ENCODE results near the gene CLEC7A. TPM values are rescaled to one million over a fixed set of nuclear protein-coding genes. Genes with fewer than 3 reads are reported as not detected.

Gene CLEC7A
- polyA plus RNA-seq, 3 donors from 2014 or later, result 1.4 to 2.0 TPM; not detected in 1

DNA sequence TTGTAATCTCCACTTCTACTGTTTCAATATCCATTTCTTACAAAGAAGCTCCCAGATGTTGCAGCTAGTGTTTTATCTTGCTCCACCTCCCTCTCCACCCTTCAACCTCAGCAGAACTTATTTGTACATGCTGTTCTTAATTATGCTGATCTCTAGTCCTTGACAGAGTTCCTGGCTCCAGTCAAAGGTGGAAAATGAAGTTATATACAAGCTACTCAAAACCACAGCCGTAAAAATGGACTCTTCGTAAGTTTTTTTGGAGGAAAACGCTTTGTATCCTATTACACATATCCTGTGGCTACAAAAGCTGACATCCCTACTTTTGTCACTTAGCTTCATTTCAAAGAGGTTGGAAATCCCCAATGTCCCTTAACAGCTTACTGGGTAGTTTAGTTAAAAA lies 32.5 kb downstream of the CLEC7A start:
- DNase-seq, result no peak
- H3K36me3 Mint-ChIP-seq, result no peaks in the 10 kb centered on the region
- no peak overlapping the region for H3K27ac Mint-ChIP-seq
- H3K9me3 Mint-ChIP-seq, result no peaks in the 10 kb centered on the region
- H3K4me1 Mint-ChIP-seq, result peaks cover 5 to 8% of the 10 kb centered on the region in 2 donors
- no peak overlapping the region for H3K4me3 Mint-ChIP-seq
- H3K27me3 Mint-ChIP-seq (ENCODE audit: low read depth in 3 of 3), result peaks cover 0 to 3% (median 3%) of the 10 kb centered on the region in 3 donors

DNA sequence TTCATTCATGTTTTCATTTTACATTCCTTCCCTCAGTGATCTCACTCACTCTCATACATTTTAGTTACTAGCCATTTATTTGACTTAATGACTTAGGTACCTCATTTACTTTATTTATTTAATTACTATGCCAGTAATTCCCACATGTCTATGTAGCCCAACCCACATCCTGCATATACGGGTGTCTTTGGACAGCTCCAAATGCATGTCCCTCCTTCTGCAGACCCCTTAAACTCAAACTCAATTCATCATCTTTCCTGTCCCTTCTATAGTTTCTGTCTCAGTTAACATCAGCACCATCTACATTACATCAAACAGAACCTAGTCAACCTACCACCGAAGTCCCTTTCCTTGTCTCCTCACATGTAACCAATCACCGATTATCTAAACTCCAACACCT lies 34.0 kb downstream of the CLEC7A start:
- H3K27me3 Mint-ChIP-seq (ENCODE audit: low read depth in 3 of 3), result peaks cover 0 to 3% (median 1%) of the 10 kb centered on the region in 3 donors
- H3K27ac Mint-ChIP-seq, result no peak overlapping the region
- H3K36me3 Mint-ChIP-seq, result no peaks in the 10 kb centered on the region
- no peak overlapping the region for H3K4me3 Mint-ChIP-seq
- H3K9me3 Mint-ChIP-seq, result no peaks in the 10 kb centered on the region
- H3K4me1 Mint-ChIP-seq, result no peaks in the 10 kb centered on the region
- DNase-seq, result no peak

DNA sequence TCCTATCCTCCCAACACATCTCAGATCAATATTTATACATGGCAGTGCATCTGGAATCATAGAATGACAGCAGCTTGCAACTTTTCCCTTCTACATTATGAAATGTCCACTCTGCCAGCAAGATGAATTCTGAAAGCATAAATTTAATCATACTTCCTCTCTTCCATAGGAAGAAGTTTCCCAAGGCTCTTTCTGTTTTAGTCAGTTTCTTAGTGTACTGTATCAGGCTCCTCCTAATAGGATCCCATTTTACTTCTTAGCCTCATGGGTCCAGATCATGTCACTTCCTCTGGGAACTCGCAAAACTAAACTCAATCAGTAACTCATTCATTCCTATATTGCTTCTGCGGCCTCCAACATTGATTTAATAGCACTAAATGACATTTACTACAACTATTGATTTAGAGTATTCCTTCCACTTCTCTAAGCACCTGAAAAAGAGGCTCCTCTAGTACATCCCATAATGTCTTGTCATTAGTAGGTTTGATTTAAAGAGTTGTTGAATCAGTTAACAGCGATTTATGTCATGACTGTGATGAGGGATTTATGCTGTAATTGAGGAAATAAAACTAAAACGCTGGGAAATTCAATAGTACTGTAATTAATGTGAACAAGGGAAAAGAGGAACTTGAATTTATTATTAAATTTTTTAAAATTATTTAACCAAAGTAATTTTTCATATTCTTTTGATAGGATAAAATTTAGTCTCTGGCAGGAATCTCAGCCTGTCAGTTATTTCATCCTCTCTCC lies 35.2 kb downstream of the CLEC7A start:
- no peak for DNase-seq
- Mint-ChIP-seq H3K9me3 (no peaks in the 10 kb centered on the region), H3K4me1 (no peaks in the 10 kb centered on the region), H3K27me3 (ENCODE audit: low read depth in 3 of 3) (peaks cover 0 to 3% (median 1%) of the 10 kb centered on the region in 3 donors), H3K4me3 (no peak overlapping the region), H3K36me3 (no peaks in the 10 kb centered on the region), H3K27ac (no peak overlapping the region)

DNA sequence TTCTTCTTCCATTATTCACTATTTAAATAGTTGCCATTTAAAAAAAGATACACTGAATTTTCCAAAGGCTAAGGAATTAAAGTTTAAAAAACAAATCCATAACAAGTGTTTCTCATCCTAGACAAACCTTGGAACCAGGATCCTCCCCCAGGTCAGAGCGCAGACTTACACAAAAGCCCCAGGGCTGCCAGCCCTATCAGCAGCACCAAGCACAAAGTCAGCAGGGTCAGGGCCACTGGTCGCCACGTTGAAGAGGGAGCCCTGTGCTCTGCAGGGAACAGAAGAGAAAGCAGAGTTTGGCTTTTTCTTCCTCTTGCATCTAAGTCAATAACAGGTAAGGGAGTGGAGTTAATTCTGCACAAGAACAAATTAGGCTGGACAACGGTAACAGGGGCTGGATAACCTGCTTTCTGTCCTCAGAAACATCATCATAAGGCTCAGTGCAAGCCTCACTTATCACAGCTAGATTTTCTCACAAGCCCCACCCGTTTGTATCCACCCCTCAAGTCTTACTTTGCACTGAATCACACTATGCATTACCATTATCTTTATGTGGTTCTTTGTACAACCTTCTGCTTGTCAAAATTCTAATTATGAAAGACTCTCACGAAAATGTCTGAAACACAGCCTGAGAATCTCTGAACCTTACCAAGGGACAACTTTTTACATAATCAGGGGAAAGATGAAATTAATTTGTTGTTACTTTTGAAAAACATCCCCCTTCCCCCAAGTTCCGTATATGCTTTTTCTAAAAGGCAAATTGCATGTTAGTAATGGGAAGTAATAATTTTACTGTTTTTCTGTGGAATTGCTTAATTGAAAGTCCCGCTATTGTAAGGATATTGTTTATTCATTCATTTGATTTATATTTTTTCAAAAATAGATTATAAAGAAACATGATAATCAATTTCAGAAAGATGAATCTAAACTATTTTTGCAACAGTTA lies 40.8 kb downstream of the CLEC7A start:
- Mint-ChIP-seq H3K36me3 (peaks cover 4 to 5% (median 4%) of the 10 kb centered on the region in 3 donors), H3K27ac (no peak overlapping the region), H3K9me3 (peaks cover 4 to 9% (median 6%) of the 10 kb centered on the region in 6 donors), H3K4me1 (no peaks in the 10 kb centered on the region), H3K27me3 (ENCODE audit: low read depth in 3 of 3) (peaks cover 1 to 10% (median 2%) of the 10 kb centered on the region in 3 donors), H3K4me3 (no peak overlapping the region)
- DNase-seq, result no peak

DNA sequence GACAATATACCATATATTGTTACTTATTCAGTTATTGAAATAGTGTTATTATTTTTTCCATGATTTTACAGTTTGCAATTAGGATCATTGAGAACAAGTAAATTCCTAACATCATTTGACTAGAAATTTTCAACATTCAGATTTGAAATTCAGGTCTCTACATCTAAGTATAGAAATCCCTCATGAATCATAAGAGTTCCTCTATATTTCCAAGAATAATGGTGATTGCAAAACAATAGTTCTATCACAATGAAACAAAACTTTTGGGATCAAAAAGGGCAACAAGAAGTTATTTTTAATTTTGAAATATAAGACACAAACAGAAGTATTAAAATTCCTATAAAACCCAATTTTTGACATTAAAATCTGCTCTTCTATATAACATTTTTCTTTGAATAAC lies 42.0 kb downstream of the CLEC7A start:
- no peak overlapping the region for H3K27ac Mint-ChIP-seq
- DNase-seq, result no peak
- peaks cover 6 to 16% (median 11%) of the 10 kb centered on the region in 6 donors for H3K9me3 Mint-ChIP-seq
- no peak overlapping the region for H3K4me3 Mint-ChIP-seq
- H3K27me3 Mint-ChIP-seq (ENCODE audit: low read depth in 3 of 3), result peaks cover 2 to 10% (median 5%) of the 10 kb centered on the region in 3 donors
- H3K36me3 Mint-ChIP-seq, result peaks cover 6 to 10% (median 7%) of the 10 kb centered on the region in 3 donors
- no peaks in the 10 kb centered on the region for H3K4me1 Mint-ChIP-seq

DNA sequence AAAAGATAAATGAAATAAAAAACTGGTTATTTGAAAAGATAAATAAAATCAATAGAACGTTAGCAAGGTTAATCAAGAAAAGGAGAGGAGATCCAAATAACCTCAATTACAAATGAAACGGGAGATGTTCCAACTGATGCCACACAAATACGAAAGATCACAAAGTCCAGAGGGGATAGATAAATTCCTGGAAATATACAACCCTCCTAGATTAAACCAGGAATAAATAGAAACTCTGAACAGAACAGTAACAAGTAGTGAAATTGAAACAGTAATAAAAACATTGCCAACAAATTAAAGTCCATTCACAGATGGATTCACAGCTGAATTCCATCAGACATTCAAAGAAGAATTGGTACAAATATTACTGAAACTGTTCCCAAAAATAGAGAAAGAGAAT lies 43.6 kb downstream of the CLEC7A start:
- Mint-ChIP-seq H3K27ac (no peak overlapping the region), H3K4me1 (no peaks in the 10 kb centered on the region), H3K4me3 (no peak overlapping the region), H3K27me3 (ENCODE audit: low read depth in 3 of 3) (peaks cover 2 to 13% (median 4%) of the 10 kb centered on the region in 3 donors), H3K36me3 (peaks cover 6 to 10% (median 7%) of the 10 kb centered on the region in 3 donors), H3K9me3 (peaks cover 6 to 16% (median 14%) of the 10 kb centered on the region in 6 donors)
- no peak for DNase-seq

DNA sequence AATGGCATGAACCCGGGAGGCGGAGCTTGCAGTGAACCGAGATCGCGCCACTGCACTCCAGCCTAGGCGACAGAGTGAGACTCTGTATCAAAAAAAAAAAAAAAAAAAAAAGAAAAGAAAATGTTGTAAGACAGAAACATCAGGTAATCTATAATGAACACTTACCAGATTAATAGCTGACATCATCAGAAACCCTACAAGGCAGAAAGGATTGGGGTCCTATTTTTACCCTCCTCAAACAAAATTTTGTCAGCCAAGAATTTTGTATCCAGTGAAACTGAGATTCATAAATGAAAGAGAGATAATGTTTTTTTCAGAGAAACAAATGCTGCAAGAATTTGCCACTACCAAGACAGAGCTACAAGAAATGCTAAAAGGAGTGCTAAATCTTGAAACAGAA lies 45.3 kb downstream of the CLEC7A start:
- H3K4me3 Mint-ChIP-seq, result no peak overlapping the region
- no peaks in the 10 kb centered on the region for H3K4me1 Mint-ChIP-seq
- peaks cover 4 to 10% (median 4%) of the 10 kb centered on the region in 3 donors for H3K27me3 Mint-ChIP-seq (ENCODE audit: low read depth in 3 of 3)
- DNase-seq, result no peak
- no peak overlapping the region for H3K27ac Mint-ChIP-seq
- peaks cover 6 to 10% (median 7%) of the 10 kb centered on the region in 3 donors for H3K36me3 Mint-ChIP-seq
- peaks cover 6 to 16% (median 15%) of the 10 kb centered on the region in 6 donors for H3K9me3 Mint-ChIP-seq

DNA sequence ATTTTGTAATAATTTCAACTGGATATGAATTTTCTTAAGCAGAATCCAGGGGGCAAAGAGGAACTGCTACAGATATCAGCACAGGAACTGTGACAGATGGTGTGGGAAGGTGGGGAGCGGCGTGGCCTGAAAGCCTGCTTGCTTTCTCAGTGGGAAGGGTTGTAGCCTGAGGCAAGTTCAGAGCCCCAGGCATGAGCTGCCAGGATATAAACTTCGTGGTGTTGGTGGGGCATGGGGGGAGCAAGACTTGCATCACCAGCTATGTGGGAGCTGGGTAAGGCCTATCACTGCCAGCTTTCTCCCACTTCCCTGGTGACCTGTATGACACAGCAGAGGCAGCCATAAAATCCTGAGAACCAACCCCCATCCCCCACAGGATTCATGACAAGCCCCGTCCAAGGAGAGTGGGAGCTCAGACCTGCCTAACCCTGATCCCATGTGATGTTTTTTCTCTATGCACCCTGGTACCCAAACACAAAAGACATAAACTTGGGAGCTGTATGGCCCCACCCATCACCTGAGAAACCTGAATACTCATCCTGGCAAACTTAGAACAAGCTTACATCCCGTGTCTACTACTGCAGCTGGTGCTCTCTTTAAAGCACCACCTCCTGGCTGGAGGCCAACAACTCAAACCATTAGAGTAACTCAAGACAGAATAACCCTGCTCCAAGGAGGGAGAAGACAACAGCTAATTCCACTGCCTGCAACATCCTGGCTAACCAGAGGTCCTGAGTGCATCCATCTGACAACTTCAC lies 47.7 kb downstream of the CLEC7A start:
- Mint-ChIP-seq H3K4me3 (no peak overlapping the region), H3K9me3 (peaks cover 6 to 16% (median 15%) of the 10 kb centered on the region in 6 donors), H3K27me3 (ENCODE audit: low read depth in 3 of 3) (peaks cover 4 to 15% (median 4%) of the 10 kb centered on the region in 3 donors), H3K36me3 (peaks cover 6 to 10% (median 7%) of the 10 kb centered on the region in 3 donors), H3K4me1 (no peaks in the 10 kb centered on the region), H3K27ac (no peak overlapping the region)
- DNase-seq, result no peak

DNA sequence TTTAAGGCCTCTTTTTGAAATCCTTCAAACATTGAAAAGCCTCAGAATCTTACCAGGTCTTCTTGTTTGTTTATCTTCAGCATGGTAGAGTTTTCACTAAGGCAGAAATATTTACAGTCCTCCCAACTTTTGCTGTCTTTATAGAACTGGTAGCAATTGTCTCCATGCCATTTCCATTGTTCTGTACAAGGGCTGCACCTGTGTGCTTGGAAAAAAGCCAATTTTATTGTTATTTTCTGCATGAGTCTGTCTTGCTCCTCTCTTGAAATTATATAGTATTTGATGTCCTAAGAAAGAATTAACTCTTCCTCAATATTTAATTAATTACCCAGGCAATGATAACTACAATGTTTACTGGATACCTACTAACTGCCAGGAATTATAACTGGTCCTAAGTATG lies 54.5 kb downstream of the CLEC7A start:
- Mint-ChIP-seq H3K4me1 (no peaks in the 10 kb centered on the region), H3K36me3 (no peaks in the 10 kb centered on the region), H3K27ac (no peak overlapping the region)

DNA sequence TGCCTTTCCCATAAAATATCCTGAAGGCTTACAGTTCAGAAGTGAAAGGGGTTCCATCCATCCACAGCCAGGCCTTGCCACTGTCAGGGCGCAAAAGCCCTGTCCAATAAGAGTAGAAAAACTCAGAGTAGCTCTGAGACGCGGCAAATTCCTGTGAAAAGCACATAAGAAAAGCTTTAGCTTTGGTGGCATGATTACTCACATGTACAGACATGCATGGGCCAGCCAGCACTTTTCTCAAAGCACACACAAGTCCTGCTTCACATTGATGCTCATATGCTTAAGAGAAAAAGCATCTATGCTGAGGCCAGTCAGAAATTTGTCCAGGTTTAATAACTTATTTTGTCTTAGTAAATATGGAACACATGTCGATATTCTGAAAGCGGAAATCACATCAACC lies 56.7 kb downstream of the CLEC7A start:
- H3K4me1 Mint-ChIP-seq, result no peaks in the 10 kb centered on the region
- H3K4me3 Mint-ChIP-seq, result no peak overlapping the region
- no peaks in the 10 kb centered on the region for H3K9me3 Mint-ChIP-seq
- H3K36me3 Mint-ChIP-seq, result no peaks in the 10 kb centered on the region
- H3K27ac Mint-ChIP-seq, result no peak overlapping the region
- H3K27me3 Mint-ChIP-seq (ENCODE audit: low read depth in 3 of 3), result peaks cover 2 to 9% (median 8%) of the 10 kb centered on the region in 3 donors
- DNase-seq, result no peak

More for the DNA sequence above, 54.5 kb downstream of the CLEC7A start:
- DNase-seq, result no peak
- Mint-ChIP-seq H3K4me3 (no peak overlapping the region), H3K9me3 (no peaks in the 10 kb centered on the region), H3K27me3 (ENCODE audit: low read depth in 3 of 3) (peaks cover 0 to 7% (median 2%) of the 10 kb centered on the region in 3 donors)

DNA sequence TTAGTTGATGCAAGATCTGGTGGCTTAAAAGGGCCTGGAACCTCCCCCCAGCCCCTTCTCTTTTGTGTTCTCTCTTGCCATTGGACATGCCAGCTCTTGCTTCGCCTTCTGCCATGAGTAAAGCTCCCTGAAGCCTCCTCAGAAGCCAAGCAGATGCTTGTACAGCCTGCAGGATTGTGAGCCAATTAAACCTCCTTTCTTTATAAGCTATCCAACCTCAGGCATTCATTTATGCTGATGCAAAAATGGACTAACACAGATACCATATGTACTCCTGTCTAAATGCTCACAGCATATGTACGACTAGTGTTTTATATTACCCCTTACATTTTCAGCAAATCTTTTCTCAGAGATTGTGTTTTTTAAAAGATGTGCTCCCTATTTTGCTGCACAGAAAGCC lies 57.9 kb downstream of the CLEC7A start:
- no peak for DNase-seq
- H3K27ac Mint-ChIP-seq, result no peak overlapping the region
- H3K4me1 Mint-ChIP-seq, result no peaks in the 10 kb centered on the region
- no peak overlapping the region for H3K4me3 Mint-ChIP-seq
- H3K36me3 Mint-ChIP-seq, result no peaks in the 10 kb centered on the region
- no peaks in the 10 kb centered on the region for H3K9me3 Mint-ChIP-seq
- H3K27me3 Mint-ChIP-seq (ENCODE audit: low read depth in 3 of 3), result peaks cover 2 to 12% (median 5%) of the 10 kb centered on the region in 3 donors

DNA sequence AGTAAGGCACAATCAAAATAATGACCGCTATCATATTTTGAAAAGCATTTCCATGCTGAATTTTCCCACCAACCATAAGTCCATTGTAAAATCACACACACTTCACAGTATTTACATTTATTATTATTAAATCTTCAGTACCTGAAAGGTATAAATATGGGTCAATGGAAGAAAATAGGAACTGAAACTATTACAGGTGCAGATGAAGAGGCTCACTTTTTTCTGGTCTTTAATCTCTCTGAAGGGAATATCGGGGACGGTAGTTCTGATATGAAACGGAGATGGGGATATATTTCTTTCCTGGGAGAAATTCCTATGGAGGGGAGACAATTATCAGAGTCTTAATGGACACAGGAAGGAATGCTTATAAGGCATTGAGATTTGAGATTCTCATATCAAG lies 59.6 kb downstream of the CLEC7A start:
- Mint-ChIP-seq H3K4me1 (no peaks in the 10 kb centered on the region), H3K27ac (no peak overlapping the region)
- DNase-seq, result no peak

DNA sequence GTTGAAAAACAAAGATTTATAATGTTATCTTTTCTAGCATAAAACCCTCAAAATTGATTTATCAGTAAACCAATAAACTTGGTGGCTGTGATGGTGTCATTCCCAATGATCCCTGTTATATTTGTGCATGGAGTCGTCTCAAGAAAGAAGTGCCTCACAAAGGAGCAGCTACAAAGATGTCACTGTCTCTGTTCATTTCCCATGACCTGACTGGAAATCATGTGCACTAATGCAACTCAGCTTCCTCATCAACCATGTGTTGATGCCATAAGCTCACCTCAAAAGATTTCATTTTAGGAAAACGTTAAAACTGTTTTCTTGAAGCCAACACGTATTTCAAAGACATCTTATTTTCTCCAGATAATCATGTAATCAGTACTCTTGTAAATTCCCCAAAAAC lies 60.0 kb downstream of the CLEC7A start:
- Mint-ChIP-seq H3K27ac (no peak overlapping the region), H3K4me3 (no peak overlapping the region), H3K36me3 (no peaks in the 10 kb centered on the region), H3K4me1 (no peaks in the 10 kb centered on the region), H3K27me3 (ENCODE audit: low read depth in 3 of 3) (peaks cover 2 to 12% (median 9%) of the 10 kb centered on the region in 3 donors), H3K9me3 (no peaks in the 10 kb centered on the region)
- DNase-seq, result no peak

More for the DNA sequence above, 59.6 kb downstream of the CLEC7A start:
- H3K9me3 Mint-ChIP-seq, result no peaks in the 10 kb centered on the region
- peaks cover 2 to 12% (median 9%) of the 10 kb centered on the region in 3 donors for H3K27me3 Mint-ChIP-seq (ENCODE audit: low read depth in 3 of 3)
- no peaks in the 10 kb centered on the region for H3K36me3 Mint-ChIP-seq
- H3K4me3 Mint-ChIP-seq, result no peak overlapping the region

All from immature natural killer cell (primary cell).